ENCODE results near the gene ATRNL1.

Gene ATRNL1

DNA sequence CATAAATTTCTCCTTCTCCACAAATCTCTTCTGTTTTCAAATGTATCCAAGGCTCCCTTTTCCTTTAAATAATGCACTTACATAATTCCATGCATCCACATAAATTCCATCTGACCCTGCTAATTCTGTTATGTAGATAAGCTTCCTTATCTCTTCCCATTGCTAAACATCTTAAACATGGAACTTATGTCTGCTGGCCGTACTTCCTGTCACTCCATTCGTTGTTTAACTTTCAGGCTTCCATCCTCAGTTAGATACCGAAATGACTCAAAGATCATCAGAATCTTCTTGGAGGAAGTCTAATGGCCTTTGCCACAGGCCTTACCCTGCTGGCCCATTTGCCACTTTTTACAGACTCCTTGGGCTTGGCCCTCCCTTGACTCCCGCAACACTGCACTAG is 848.9 kb downstream of the ATRNL1 start:
- Histone ChIP-seq H3K9ac (ENCODE audit: low read depth, low read length) (no peak overlapping the region), H3K4me1 (ENCODE audit: insufficient read depth, low read length) (peaks cover 13% of the 10 kb centered on the region; the same call in 1 of the 2 replicates)

DNA sequence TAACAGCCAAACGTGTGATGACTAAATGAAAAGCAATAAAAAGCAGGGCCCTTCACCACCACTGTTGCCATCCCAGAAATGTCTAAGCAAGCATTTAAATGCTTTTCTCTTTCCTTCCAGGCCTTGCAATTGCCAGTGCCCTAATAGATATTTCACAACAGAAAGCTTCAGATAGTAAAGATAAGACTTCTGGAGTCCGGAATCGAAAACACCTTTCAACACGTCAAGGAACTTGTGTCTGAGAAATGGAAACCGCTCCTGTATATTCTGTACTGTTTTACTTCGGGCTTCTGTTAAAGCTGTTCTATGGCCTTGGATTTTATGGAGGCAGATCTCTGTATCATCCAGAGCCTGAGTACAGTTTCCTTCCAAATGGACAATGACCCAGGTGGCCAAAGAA is 851.4 kb downstream of the ATRNL1 start:
- no peaks in the 10 kb centered on the region for H3K36me3 ChIP-seq (ENCODE audit: insufficient read depth, low read length)
- H3K4me1 ChIP-seq (ENCODE audit: insufficient read depth, low read length) = peaks cover 19% of the 10 kb centered on the region; the same call in 1 of the 2 replicates
- no peak overlapping the region for H3K9ac ChIP-seq (ENCODE audit: low read depth, low read length)
- H3K9me3 ChIP-seq (ENCODE audit: control insufficient read depth, insufficient read depth, low read length) = no peaks in the 10 kb centered on the region

More for the DNA sequence above, 848.9 kb downstream of the ATRNL1 start:
- no peaks in the 10 kb centered on the region for H3K36me3 ChIP-seq (ENCODE audit: insufficient read depth, low read length)
- H3K9me3 ChIP-seq (ENCODE audit: control insufficient read depth, insufficient read depth, low read length) = no peaks in the 10 kb centered on the region

DNA sequence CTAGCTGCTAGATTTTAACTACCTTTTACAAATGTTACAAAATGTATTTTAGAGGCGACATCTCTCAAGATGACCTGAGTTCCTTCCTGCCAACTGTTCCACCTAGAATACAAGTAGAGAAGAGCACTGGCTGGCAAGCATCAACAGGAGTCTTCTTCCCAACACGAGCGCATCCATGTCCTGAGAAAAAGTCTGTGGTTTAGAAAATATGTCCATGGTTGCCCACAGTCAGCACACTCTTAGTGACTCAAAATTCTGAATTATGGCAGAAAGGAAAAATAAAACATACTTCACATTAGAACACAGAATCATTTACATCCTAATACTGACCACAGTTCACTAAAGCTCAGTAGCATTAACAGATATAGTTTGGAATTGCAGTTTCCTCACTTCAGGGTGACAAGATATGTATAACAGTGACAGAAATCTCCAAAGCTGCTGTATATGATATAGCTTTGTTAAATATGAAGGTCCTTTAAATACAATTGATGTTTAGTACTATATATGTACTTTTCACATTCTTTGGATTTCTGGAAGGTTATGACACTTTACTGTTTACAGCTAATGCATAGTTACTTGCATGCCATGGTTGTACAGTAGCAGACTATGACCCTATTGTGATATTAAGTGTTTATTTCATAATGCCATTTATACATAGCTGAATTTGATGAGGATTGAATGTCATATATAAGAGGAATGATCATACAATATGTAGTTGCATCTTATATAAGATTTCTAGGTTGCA is 852.7 kb downstream of the ATRNL1 start:
- H3K9me3 ChIP-seq (ENCODE audit: control insufficient read depth, insufficient read depth, low read length) = no peaks in the 10 kb centered on the region
- no peaks in the 10 kb centered on the region for H3K36me3 ChIP-seq (ENCODE audit: insufficient read depth, low read length)
- no peak overlapping the region for H3K9ac ChIP-seq (ENCODE audit: low read depth, low read length)
- H3K4me1 ChIP-seq (ENCODE audit: insufficient read depth, low read length) = peaks cover 19% of the 10 kb centered on the region; the same call in 1 of the 2 replicates

DNA sequence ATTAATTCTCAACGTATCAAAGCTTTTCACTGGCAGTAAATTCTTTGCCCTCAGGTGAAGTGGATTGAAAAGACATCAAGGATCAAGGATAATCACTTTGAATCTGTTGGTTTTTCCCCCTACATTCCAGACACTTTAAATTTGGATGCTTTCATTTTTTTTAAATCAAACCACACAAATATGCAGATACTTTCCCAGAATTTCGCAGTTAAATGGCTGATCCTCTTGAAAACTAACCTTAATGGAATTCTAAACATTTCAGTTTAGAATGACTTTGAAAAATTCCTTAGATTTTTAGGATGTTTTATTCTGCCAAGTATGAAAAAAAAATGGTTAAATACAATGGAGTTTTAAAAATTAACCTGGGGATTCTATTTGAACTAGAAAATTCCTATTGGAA is 853.9 kb downstream of the ATRNL1 start:
- Histone ChIP-seq H3K36me3 (ENCODE audit: insufficient read depth, low read length) (no peaks in the 10 kb centered on the region), H3K9me3 (ENCODE audit: control insufficient read depth, insufficient read depth, low read length) (no peaks in the 10 kb centered on the region), H3K4me1 (ENCODE audit: insufficient read depth, low read length) (peaks cover 19% of the 10 kb centered on the region; the same call in 1 of the 2 replicates), H3K9ac (ENCODE audit: low read depth, low read length) (no peak overlapping the region)

DNA sequence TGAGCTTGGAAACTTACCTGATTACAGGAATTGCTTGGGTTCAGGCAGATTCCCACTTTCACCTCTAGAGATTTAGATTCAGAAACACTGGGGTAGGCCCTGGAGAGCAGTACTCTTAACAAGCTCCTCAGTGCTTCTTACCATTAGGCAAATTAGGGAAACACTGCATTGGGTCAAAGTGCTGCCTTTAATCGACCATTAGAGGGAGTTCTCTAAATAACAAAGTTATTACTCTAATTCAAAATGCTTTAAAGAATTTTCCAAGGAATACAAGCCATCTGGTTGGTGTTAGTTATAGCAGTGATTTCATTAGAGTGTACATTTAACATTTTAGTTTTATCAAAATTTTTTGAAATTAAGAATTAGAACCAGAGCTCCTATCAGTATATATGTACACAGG is 855.3 kb downstream of the ATRNL1 start:
- Histone ChIP-seq H3K9me3 (ENCODE audit: control insufficient read depth, insufficient read depth, low read length) (no peaks in the 10 kb centered on the region), H3K9ac (ENCODE audit: low read depth, low read length) (no peak overlapping the region), H3K36me3 (ENCODE audit: insufficient read depth, low read length) (no peaks in the 10 kb centered on the region), H3K4me1 (ENCODE audit: insufficient read depth, low read length) (peaks cover 27% of the 10 kb centered on the region; the same call in 1 of the 2 replicates)

DNA sequence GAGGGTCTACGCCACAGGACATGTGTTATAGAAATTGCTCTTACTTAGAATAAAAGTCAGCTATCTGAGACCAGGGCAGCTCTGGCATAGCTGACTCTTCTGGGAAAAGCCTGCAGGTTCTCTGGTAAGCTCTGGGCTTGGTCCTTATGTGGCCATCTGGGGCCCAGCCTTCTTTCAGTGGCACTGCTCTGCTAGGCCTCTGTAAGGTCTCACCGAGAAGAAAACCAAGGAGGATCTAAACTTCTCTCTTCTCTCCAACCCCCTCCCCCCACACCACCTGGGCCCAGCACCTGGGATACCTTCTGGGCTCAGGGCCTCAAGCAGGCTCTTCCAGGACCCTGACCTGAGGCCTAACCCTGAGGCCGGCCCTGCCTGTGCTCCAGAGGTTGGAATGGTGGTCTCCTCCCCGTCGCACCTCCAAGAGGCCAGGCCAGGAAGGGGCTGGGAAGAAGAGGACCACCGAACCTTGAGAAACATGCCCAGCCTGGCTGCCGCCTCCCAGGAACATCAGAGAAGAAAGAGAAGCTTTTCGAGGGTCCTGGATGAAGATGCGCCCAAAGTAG is 856.2 kb downstream of the ATRNL1 start:
- no peaks in the 10 kb centered on the region for H3K9me3 ChIP-seq (ENCODE audit: control insufficient read depth, insufficient read depth, low read length)
- H3K4me1 ChIP-seq (ENCODE audit: insufficient read depth, low read length) = peaks cover 29% of the 10 kb centered on the region; the same call in 1 of the 2 replicates
- H3K36me3 ChIP-seq (ENCODE audit: insufficient read depth, low read length) = no peaks in the 10 kb centered on the region
- no peak overlapping the region for H3K9ac ChIP-seq (ENCODE audit: low read depth, low read length)

DNA sequence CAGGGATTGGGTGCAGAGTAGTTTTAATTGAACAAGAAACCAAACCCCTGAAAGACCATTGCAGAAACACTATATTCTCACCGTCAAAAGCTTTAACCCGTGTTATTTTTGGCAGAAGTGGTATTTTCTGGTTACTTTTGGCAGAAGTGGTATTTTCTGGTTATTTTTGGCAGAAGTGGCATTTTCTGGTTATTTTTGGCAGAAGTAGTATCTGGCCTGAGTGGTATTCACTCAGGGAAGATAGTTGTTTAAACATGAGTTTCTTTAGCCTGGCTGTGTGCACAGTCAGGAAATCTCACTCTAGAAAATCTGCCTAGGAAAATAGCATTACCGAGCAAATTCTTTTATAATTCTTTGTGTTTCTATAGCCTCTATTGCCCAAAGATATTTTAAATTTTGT is 857.2 kb downstream of the ATRNL1 start:
- Histone ChIP-seq H3K9ac (ENCODE audit: low read depth, low read length) (no peak overlapping the region), H3K9me3 (ENCODE audit: control insufficient read depth, insufficient read depth, low read length) (no peaks in the 10 kb centered on the region), H3K4me1 (ENCODE audit: insufficient read depth, low read length) (peaks cover 29% of the 10 kb centered on the region; the same call in 1 of the 2 replicates), H3K36me3 (ENCODE audit: insufficient read depth, low read length) (no peaks in the 10 kb centered on the region)

DNA sequence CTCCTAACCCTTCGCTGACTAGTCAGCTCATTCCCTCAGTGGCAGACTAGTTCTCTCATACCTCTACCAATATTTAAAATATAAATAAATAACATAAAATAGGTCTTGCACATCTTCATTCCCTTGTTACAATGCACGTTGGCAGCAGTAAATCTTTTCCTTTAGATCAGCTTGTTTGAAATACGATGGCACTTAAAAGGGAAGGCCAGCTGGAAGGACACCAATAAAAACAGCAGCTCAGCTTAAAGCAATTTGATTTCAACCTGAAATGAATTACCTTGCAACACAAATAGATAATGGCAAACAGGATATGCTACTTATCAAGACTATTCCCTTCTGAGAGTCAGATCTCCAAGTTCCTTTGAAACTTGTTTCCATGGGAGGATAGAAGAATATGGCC is 858.1 kb downstream of the ATRNL1 start:
- no peaks in the 10 kb centered on the region for H3K36me3 ChIP-seq (ENCODE audit: insufficient read depth, low read length)
- H3K9ac ChIP-seq (ENCODE audit: low read depth, low read length) = no peak overlapping the region
- H3K4me1 ChIP-seq (ENCODE audit: insufficient read depth, low read length) = peaks cover 27% of the 10 kb centered on the region; the same call in 1 of the 2 replicates
- H3K9me3 ChIP-seq (ENCODE audit: control insufficient read depth, insufficient read depth, low read length) = no peaks in the 10 kb centered on the region

DNA sequence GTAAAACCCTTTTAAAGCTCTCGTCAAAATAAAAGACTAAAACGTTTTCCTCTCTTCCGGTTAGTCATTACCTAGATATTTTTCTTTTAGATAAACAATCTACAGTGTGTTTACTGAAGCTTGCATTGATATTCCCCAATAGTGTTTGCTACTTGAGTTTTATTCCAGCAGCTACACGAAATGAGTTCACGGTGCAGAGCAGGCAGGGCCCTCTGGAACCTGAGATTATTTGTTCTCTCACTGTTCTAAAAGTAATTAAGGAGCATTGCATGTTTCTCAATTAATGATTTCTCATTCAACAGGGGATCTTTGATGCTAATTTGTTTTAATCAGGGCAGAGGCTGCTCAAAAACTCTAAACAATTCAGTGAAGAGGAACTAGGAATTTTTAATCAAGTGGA is 860.1 kb downstream of the ATRNL1 start:
- Histone ChIP-seq H3K9ac (ENCODE audit: low read depth, low read length) (no peak overlapping the region), H3K4me1 (ENCODE audit: insufficient read depth, low read length) (peaks cover 10% of the 10 kb centered on the region; the same call in 1 of the 2 replicates), H3K9me3 (ENCODE audit: control insufficient read depth, insufficient read depth, low read length) (no peaks in the 10 kb centered on the region), H3K36me3 (ENCODE audit: insufficient read depth, low read length) (no peaks in the 10 kb centered on the region)

DNA sequence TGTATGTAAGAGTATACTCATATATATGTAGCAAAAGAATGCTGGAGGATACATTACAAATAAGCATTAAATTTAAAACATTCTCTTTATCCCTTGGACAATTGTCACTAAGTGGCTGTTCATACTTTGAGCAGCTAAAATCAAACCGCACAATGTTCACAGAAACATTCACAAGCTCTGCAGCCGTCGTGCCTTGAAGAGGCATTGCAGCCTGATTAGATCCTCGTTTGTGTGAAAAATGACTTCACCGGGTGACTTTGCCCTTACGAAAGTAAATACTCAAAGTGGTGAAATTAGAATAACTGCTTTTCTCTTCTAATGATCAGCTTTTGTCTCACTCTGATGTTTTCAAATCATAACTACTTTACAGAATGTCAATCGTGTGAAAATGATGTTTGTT is 860.8 kb downstream of the ATRNL1 start:
- peaks cover 9% of the 10 kb centered on the region; the same call in 1 of the 2 replicates for H3K4me1 ChIP-seq (ENCODE audit: insufficient read depth, low read length)
- H3K9me3 ChIP-seq (ENCODE audit: control insufficient read depth, insufficient read depth, low read length) = no peaks in the 10 kb centered on the region

DNA sequence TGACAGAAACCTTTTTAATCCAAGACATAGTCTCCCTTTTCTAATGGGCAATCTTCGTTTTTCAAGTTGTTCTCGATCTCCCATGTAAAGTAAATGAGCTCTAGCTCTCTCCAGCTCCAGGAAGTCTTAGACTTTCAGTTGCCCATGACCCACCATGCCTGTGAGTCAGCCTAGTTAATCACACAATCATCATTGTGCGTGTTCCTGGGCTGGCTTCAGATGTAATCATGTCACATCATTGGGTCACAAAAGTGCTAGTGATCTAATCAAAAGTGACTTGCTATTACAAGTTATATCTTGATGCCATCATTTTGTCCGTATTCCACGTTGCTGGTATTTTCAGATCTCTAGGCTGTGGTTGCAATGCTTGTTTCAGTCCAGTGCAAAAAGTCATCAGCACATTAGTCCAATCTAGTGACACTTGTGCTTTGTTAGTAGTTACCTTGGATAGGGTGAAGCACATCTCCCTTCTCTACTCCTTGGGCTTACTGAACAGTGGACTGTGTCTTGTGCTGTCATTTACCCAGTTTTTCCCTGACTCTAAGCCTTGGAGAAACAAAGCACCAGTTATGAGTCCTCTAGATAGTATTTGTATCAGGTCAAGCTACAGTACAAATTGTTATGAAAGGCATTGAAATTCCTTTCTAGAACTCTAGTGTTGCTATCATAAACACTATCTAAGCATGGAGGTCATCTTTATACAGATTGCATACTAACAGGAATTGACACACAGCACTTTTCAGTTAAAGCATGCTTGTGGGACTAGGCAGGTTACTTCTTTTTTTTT is 863.3 kb downstream of the ATRNL1 start:
- H3K4me1 ChIP-seq (ENCODE audit: insufficient read depth, low read length) = peaks cover 9% of the 10 kb centered on the region; the same call in 1 of the 2 replicates
- no peak overlapping the region for H3K9ac ChIP-seq (ENCODE audit: low read depth, low read length)
- H3K36me3 ChIP-seq (ENCODE audit: insufficient read depth, low read length) = no peaks in the 10 kb centered on the region
- no peaks in the 10 kb centered on the region for H3K9me3 ChIP-seq (ENCODE audit: control insufficient read depth, insufficient read depth, low read length)

More for the DNA sequence above, 860.8 kb downstream of the ATRNL1 start:
- Histone ChIP-seq H3K9ac (ENCODE audit: low read depth, low read length) (no peak overlapping the region), H3K36me3 (ENCODE audit: insufficient read depth, low read length) (no peaks in the 10 kb centered on the region)

DNA sequence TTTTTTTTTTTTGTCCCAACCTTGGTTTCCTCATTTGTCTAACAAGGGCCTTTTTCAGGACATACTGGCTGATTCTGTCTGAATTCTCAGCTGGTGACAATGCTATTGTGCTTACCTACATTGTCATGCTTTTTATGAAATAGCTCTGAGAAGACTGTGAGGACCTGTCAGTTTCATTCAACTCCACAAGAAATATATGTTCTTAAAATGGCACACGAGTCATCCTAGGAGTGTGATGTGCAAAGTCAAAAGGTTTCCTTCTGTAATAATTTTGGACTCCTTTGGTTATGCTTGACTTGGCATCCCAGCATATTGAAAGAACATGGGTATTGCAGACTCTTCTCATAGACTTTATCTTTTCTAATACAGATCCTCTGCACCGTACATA is 863.8 kb downstream of the ATRNL1 start:
- H3K4me1 ChIP-seq (ENCODE audit: insufficient read depth, low read length) = peaks cover 9% of the 10 kb centered on the region; the same call in 1 of the 2 replicates
- H3K9me3 ChIP-seq (ENCODE audit: control insufficient read depth, insufficient read depth, low read length) = no peaks in the 10 kb centered on the region
- no peak overlapping the region for H3K9ac ChIP-seq (ENCODE audit: low read depth, low read length)
- no peaks in the 10 kb centered on the region for H3K36me3 ChIP-seq (ENCODE audit: insufficient read depth, low read length)

DNA sequence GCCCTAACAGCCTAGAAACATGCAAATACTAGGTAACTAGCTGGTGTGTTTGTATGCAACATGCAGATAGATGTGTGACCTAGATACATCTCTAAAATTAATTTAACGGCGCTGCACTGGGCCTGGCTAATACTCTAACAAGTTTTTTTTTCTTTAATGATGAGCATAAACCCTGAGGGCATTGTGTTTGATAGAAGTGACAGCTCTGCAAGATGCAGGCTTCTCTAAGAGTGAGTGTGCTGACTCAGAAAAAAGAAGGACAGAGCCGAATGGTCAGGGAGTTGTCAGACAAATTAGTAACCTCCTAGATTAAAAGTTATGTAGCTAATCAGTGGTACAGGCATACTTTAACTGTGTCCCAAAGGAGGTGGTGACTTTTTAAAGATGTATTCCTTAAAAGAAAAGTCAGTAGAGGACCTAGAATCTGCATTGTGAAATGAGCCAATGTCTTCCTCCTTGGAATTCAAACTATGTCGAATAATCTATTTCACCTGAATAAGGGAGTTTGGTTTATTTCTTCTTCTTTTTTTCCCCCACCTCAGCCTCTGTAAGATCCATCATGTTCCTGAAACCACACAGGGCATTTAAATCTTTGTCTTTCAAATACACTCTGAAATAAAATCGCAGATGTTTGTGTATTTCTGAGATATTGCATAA is 864.7 kb downstream of the ATRNL1 start:
- Histone ChIP-seq H3K4me1 (ENCODE audit: insufficient read depth, low read length) (peaks cover 7% of the 10 kb centered on the region; the same call in 1 of the 2 replicates), H3K9me3 (ENCODE audit: control insufficient read depth, insufficient read depth, low read length) (no peaks in the 10 kb centered on the region), H3K36me3 (ENCODE audit: insufficient read depth, low read length) (no peaks in the 10 kb centered on the region), H3K9ac (ENCODE audit: low read depth, low read length) (no peak overlapping the region)

DNA sequence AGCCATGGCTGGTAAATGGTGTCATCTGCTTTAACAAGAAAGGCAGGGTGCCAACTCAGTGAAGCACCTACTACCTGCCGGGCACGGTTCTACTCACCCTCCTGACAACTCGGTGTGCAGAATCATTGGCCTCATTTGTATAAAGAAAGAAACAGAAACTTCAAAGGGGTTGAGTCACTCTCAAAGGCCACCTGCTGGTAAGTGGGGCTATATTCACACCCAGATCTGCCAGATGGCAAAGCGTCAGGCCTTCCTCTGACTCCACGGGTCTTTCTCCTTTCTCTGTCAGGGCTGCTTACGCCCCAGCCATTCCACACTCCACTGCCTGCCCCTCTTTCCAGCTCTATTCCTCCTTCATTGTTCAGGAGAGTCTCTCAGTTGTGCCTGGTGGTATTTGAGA is 870.7 kb downstream of the ATRNL1 start:
- no peaks in the 10 kb centered on the region for H3K36me3 ChIP-seq (ENCODE audit: insufficient read depth, low read length)
- no peaks in the 10 kb centered on the region for H3K4me1 ChIP-seq (ENCODE audit: insufficient read depth, low read length)
- H3K9ac ChIP-seq (ENCODE audit: low read depth, low read length) = no peak overlapping the region
- H3K9me3 ChIP-seq (ENCODE audit: control insufficient read depth, insufficient read depth, low read length) = no peaks in the 10 kb centered on the region

Data from ES-I3 (cell line).